Activated CD4-positive, alpha-beta memory T cell treated with anti-CD3 and anti-CD28 coated beads for 36 hours (primary cell): Measurements from ENCODE around the gene CCM2L. TPM values are rescaled to one million over a fixed set of nuclear protein-coding genes. Genes with fewer than 3 reads are reported as not detected.

ENCODE experiments used
- CTCF ChIA-PET: fragments of 350-600 bp; sonication (Branson Sonifier 250); formaldehyde crosslinking; loops from one replicate; lab custom pipeline; 2021; ENCODE audit warnings: antibody characterized with exemption, inconsistent platforms; lab: Charles Lee
- POLR2A ChIA-PET: fragments of 350-600 bp; sonication (Branson Sonifier 250); formaldehyde crosslinking; loops from one replicate; lab custom pipeline; 2021; ENCODE audit warnings: antibody characterized with exemption; lab: Charles Lee
- DNase-seq: peaks from one replicate; pipeline ENCODE4 v3.0.0-alpha.2; 2020
- H3K27ac Mint-ChIP-seq: one replicate; pipeline ENCODE4 v1.8.0; 2021; ENCODE audit warnings: mixed read lengths
- H3K27me3 Mint-ChIP-seq: one replicate; pipeline ENCODE4 v1.8.0; 2021; ENCODE audit warnings: mixed read lengths
- H3K36me3 Mint-ChIP-seq: one replicate; pipeline ENCODE4 v1.8.0; 2021; ENCODE audit warnings: mixed read lengths
- H3K4me1 Mint-ChIP-seq: one replicate; pipeline ENCODE4 v1.8.0; 2021; ENCODE audit warnings: low read depth, mixed read lengths
- H3K4me3 Mint-ChIP-seq: one replicate; pipeline ENCODE4 v1.8.0; 2021; ENCODE audit warnings: mild to moderate bottlenecking, mixed read lengths
- H3K9me3 Mint-ChIP-seq: one replicate; pipeline ENCODE4 v1.8.0; 2021; ENCODE audit warnings: mixed read lengths
- intact Hi-C: fragments of 100-400 bp; cut with micrococcal nuclease; formaldehyde crosslinking; loops from one replicate; pipeline ENCODE4 v1.15.1; 2023
- total RNA-seq, 2 experiments: library from RNA; stranded (reverse); gene quantifications; one replicate each; pipeline ENCODE4 v1.2.3, GENCODE V29; 2021

CCM2L gene
- total RNA-seq, 2 experiments from 2014 or later: not detected

GRCh38 chr20:32069711-32070110 is 59.5 kb downstream of the CCM2L start:
- no peak overlapping the region for H3K4me3 Mint-ChIP-seq
- no peaks in the 10 kb centered on the region for H3K9me3 Mint-ChIP-seq
- ChIA-PET CTCF (no interaction called here), POLR2A (no interaction called here)
- H3K36me3 Mint-ChIP-seq: no peaks in the 10 kb centered on the region
- no peaks in the 10 kb centered on the region for H3K4me1 Mint-ChIP-seq
- intact Hi-C loops: no loop called here
- no peak for DNase-seq
- H3K27ac Mint-ChIP-seq: no peak overlapping the region
- H3K27me3 Mint-ChIP-seq: peaks cover 3% of the 10 kb centered on the region

- Mint-ChIP-seq H3K4me3 (no peak overlapping the region), H3K27ac (no peak overlapping the region), H3K36me3 (no peaks in the 10 kb centered on the region), H3K4me1 (no peaks in the 10 kb centered on the region), H3K9me3 (no peaks in the 10 kb centered on the region), H3K27me3 (peaks cover 3% of the 10 kb centered on the region)
- CTCF ChIA-PET: no interaction called here
- POLR2A ChIA-PET: no interaction called here
- intact Hi-C loops: no loop called here
- no peak for DNase-seq
These were observed 60.0 kb downstream of the CCM2L start for GRCh38 chr20:32070282-32070681.

GRCh38 chr20:32070690-32071213 is 60.5 kb downstream of the CCM2L start:
- POLR2A ChIA-PET: no interaction called here
- H3K9me3 Mint-ChIP-seq: no peaks in the 10 kb centered on the region
- DNase-seq: no peak
- H3K4me3 Mint-ChIP-seq: no peak overlapping the region
- no peaks in the 10 kb centered on the region for H3K4me1 Mint-ChIP-seq
- H3K27me3 Mint-ChIP-seq: peaks cover 3% of the 10 kb centered on the region
- no peaks in the 10 kb centered on the region for H3K36me3 Mint-ChIP-seq
- no peak overlapping the region for H3K27ac Mint-ChIP-seq
- intact Hi-C loops: no loop called here
- CTCF ChIA-PET: no interaction called here

- intact Hi-C loops: no loop called here
- Mint-ChIP-seq H3K36me3 (no peaks in the 10 kb centered on the region), H3K9me3 (no peaks in the 10 kb centered on the region), H3K4me3 (no peak overlapping the region), H3K27me3 (peaks cover 5% of the 10 kb centered on the region), H3K4me1 (no peaks in the 10 kb centered on the region), H3K27ac (no peak overlapping the region)
- ChIA-PET POLR2A (no interaction called here), CTCF (no interaction called here)
- DNase-seq: no peak
These were observed 61.3 kb downstream of the CCM2L start for GRCh38 chr20:32071395-32072167.

- no peak for DNase-seq
- Mint-ChIP-seq H3K27me3 (peaks cover 5% of the 10 kb centered on the region), H3K4me3 (no peak overlapping the region), H3K9me3 (no peaks in the 10 kb centered on the region), H3K27ac (no peak overlapping the region), H3K4me1 (no peaks in the 10 kb centered on the region), H3K36me3 (no peaks in the 10 kb centered on the region)
- intact Hi-C loops: no loop called here
- CTCF ChIA-PET: no interaction called here
- POLR2A ChIA-PET: no interaction called here
These were observed 62.0 kb downstream of the CCM2L start for GRCh38 chr20:32072168-32072750.

GRCh38 chr20:32075534-32075933 is 65.3 kb downstream of the CCM2L start:
- POLR2A ChIA-PET: no interaction called here
- Mint-ChIP-seq H3K9me3 (no peaks in the 10 kb centered on the region), H3K4me1 (no peaks in the 10 kb centered on the region), H3K27me3 (peaks cover 4% of the 10 kb centered on the region), H3K36me3 (no peaks in the 10 kb centered on the region), H3K27ac (no peak overlapping the region), H3K4me3 (no peak overlapping the region)
- CTCF ChIA-PET: no interaction called here
- intact Hi-C loops: no loop called here
- no peak for DNase-seq

- intact Hi-C loops: no loop called here
- DNase-seq: no peak
- peaks cover 6% of the 10 kb centered on the region for H3K27me3 Mint-ChIP-seq
- ChIA-PET CTCF (no interaction called here), POLR2A (no interaction called here)
- H3K4me3 Mint-ChIP-seq: no peak overlapping the region
- no peaks in the 10 kb centered on the region for H3K4me1 Mint-ChIP-seq
- H3K9me3 Mint-ChIP-seq: no peaks in the 10 kb centered on the region
- no peak overlapping the region for H3K27ac Mint-ChIP-seq
- no peaks in the 10 kb centered on the region for H3K36me3 Mint-ChIP-seq
These were observed 67.0 kb downstream of the CCM2L start for GRCh38 chr20:32077190-32077589.

- Mint-ChIP-seq H3K27me3 (peaks cover 9% of the 10 kb centered on the region), H3K36me3 (no peaks in the 10 kb centered on the region), H3K9me3 (no peaks in the 10 kb centered on the region), H3K4me1 (no peaks in the 10 kb centered on the region), H3K4me3 (no peak overlapping the region), H3K27ac (no peak overlapping the region)
- DNase-seq: no peak
- ChIA-PET POLR2A (no interaction called here), CTCF (interaction anchor here (1.0 kb wide), 1 partner anchor 231 kb away, joined by 3 read pairs; no protein-coding TSS in a partner anchor)
- intact Hi-C loops: no loop called here
These were observed 68.1 kb downstream of the CCM2L start for GRCh38 chr20:32078322-32078721.

- no peak overlapping the region for H3K27ac Mint-ChIP-seq
- no peaks in the 10 kb centered on the region for H3K36me3 Mint-ChIP-seq
- H3K27me3 Mint-ChIP-seq: peaks cover 11% of the 10 kb centered on the region
- ChIA-PET CTCF (interaction anchor here (1.0 kb wide), 1 partner anchor 232 kb away, joined by 3 read pairs; no protein-coding TSS in a partner anchor), POLR2A (no interaction called here)
- H3K4me1 Mint-ChIP-seq: no peaks in the 10 kb centered on the region
- intact Hi-C loops: no loop called here
- DNase-seq: no peak
- H3K4me3 Mint-ChIP-seq: no peak overlapping the region
- H3K9me3 Mint-ChIP-seq: no peaks in the 10 kb centered on the region
These were observed 68.6 kb downstream of the CCM2L start for GRCh38 chr20:32078791-32079190.

GRCh38 chr20:32079655-32080109 is 69.4 kb downstream of the CCM2L start:
- Mint-ChIP-seq H3K9me3 (no peaks in the 10 kb centered on the region), H3K4me1 (no peaks in the 10 kb centered on the region), H3K27ac (no peak overlapping the region), H3K36me3 (no peaks in the 10 kb centered on the region), H3K4me3 (no peak overlapping the region), H3K27me3 (peaks cover 12% of the 10 kb centered on the region)
- ChIA-PET CTCF (interaction anchor here (3.2 kb wide), 1 partner anchor 12 kb away, joined by 26 read pairs; no protein-coding TSS in a partner anchor), POLR2A (no interaction called here)
- DNase-seq: no peak
- intact Hi-C loops: no loop called here

GRCh38 chr20:32080783-32081182 is 70.5 kb downstream of the CCM2L start:
- Mint-ChIP-seq H3K36me3 (no peaks in the 10 kb centered on the region), H3K9me3 (no peaks in the 10 kb centered on the region), H3K4me3 (no peak overlapping the region), H3K27me3 (peaks cover 17% of the 10 kb centered on the region), H3K4me1 (no peaks in the 10 kb centered on the region), H3K27ac (no peak overlapping the region)
- ChIA-PET CTCF (interaction anchor here (3.2 kb wide), 1 partner anchor 10 kb away, joined by 26 read pairs; no protein-coding TSS in a partner anchor), POLR2A (no interaction called here)
- intact Hi-C loops: no loop called here
- no peak for DNase-seq
